GM19372 (cell line): ENCODE results near the gene SNCG.

Experiments
- ATAC-seq: cut with Tn5 transposase; IDR thresholded peaks from one replicate; pipeline ENCODE4 v1.9.1; 2021; ENCODE audit warnings: mild to moderate bottlenecking, low read depth, moderate library complexity; ENCODE audit not compliant: unreplicated experiment

The SNCG gene

DNA sequence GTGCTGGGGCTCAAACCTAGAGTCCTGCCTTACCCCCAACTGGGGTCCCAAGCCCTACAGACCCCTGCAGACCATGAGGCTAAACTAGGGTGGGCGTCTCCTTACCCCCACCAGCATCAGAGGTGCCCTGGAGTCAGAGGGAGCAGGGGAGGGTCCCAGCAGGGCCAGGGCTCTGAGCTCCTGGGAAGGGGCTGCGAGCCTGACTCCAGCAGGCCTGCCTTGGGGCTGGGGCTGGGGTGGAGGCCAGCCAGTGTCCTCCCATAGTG, 1.3 kb downstream of the SNCG start:
- ATAC-seq: no peak

DNA sequence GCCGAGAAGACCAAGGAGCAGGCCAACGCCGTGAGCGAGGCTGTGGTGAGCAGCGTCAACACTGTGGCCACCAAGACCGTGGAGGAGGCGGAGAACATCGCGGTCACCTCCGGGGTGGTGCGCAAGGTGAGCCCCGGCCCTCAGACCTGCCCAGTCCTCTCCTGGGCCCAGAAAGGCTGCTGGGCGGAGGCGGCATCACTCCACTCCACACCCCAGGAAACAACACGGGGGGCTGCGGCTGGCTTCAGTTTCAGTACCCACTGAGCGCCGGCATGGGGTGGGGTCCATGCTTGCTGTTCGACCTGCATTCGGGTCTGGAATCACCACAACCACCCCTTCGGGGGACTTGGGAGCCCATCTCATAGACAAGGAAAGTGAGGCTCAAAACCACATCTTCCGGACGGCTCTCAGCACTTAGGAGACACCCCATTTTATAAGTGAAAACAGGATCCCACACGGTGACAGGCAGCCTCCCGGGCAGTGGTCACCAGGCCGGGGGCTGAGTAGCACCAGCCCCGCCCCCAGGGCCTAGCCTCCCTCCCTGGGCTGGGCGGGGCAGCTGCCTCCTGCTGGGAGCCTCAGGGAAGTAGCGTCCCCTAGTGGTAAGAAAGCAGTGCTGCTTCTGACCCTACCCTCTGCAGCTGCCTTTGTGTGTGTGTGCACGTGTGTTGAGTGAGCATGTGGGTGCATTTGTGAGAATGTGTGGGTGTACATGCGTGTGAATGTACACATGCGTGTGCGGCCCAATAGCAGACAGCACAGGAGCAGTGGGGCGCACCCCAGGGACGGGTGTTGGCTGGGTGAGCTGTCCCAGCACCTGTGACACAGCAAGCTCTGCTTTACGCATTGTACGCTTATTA, 1.8 kb downstream of the SNCG start:
- ATAC-seq: peak; percentile 70

DNA sequence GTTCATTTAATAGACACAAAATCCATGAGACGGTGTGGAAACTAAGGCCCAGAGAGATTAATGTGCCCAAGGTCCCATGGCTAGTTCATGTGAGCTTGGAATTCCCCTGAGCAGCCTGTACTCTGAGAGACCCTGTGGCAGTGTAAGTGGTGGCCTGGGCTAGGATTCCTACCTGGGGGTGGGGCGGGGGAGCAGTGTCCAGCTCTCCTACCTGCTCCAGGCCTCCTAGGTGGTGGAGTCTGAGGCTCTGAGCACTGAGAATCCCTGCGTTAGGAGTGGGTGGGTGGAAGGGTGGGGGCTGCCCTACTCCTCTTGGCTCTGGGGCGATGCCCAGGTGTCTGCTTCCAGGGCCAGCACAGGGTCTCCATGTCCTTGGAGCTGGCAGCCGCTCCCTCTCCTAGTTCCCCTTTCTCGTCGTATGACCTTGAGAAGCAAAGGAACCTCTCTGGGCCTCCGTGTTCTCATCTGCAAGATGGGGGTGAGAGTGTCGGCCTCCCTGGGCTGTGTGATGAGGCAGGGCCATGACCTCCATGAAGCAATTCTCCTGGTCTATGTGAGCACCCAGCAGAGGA, 2.5 kb downstream of the SNCG start:
- no peak for ATAC-seq

DNA sequence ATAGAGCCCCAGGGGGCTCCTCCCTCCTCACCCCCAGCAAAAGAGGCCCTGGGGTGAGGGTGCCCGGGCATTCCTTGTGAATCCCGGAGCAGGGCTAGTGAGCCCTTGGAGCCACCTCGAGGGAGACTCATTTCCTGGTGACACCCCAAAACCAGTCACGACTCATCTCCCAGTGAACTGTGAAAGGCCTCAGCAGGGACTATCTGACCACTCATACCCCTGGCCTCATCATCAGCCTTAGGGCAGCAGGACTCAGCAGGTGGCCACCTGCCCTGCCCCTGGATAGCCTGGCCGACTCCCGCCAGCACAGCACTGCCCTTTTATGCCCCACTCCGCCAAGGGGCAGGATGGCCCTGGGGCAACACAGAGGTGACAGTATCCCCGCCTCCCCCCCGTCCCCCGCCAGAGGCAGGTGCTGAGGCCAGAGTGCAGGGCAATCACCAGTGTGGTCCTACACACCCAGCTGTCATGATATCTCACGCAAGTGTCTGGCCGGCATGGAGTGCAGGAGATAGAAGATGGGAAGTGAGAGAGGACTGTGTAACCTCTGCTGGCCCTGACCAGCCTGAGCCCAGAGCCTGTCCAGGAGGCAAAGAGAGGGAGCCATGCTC, 3.2 kb downstream of the SNCG start:
- no peak for ATAC-seq

DNA sequence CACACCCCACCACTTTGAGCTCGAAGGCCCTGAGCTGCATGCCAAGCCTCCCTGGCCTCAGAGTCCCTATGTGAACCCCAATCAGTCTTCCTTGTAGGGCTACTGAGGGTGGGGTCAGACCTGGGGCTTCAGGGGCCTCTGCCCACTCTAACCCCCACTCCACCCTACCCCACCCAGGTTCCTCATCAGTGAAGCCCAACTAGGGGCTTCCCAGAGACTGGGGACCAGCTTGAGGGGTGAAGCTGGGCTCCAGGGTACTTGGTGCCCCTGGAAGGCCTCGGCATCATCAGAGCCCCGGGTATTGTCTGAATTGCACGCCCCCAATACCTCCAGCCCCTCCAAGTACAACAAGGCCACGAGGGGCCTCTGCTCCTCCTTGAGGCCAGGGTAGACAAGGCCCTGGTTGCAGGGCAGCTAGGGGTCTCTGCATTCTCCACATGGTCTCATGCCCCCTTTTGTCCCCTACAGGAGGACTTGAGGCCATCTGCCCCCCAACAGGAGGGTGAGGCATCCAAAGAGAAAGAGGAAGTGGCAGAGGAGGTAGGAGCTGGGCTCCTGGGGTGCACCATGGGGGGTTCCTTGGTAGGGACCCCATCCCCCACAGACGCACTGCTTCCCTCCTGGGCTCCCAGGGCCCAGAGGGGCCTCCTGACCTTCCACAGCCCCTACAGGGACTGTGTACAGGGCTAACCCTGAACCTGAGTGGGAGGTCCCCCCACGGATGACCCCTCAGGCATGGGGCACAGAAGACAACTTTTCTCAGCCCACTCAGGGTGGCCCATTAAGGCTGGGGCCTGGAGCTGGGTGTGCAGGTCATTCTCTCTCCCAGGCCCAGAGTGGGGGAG, 4.0 kb downstream of the SNCG start:
- ATAC-seq: no peak

DNA sequence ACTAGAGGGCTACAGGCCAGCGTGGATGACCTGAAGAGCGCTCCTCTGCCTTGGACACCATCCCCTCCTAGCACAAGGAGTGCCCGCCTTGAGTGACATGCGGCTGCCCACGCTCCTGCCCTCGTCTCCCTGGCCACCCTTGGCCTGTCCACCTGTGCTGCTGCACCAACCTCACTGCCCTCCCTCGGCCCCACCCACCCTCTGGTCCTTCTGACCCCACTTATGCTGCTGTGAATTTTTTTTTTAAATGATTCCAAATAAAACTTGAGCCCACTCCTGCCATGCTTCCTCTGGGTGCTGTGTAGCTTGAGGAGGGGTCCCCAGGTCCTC, 4.5 kb downstream of the SNCG start:
- ATAC-seq: no peak

DNA sequence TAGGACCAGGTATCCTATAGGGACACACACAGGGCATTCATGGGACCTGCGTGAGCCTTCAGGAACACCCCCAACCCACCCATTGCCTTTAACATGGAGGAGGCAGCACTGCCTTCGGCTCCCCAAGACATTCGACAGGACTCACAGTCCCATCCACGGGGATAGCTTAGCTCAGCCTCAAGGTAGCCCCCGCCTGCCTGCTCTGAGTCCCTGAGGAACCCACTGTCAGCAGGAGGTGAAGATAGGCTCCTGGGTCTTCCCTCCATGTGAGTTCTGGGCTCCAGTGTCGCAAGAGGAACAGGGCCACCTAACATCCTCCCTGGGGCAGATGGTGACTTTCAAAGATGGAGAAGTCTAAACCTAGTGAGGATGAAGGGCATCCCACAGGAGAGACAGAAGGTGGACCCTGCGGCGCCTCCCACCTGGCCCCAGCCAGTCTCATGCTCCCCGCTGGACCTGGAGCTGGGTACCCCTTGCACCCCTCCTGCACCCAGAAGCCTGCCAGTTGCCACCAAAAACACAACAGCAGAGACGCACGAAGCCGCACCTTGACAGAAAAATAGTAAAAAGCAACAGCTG, 5.0 kb downstream of the SNCG start:
- no peak for ATAC-seq

DNA sequence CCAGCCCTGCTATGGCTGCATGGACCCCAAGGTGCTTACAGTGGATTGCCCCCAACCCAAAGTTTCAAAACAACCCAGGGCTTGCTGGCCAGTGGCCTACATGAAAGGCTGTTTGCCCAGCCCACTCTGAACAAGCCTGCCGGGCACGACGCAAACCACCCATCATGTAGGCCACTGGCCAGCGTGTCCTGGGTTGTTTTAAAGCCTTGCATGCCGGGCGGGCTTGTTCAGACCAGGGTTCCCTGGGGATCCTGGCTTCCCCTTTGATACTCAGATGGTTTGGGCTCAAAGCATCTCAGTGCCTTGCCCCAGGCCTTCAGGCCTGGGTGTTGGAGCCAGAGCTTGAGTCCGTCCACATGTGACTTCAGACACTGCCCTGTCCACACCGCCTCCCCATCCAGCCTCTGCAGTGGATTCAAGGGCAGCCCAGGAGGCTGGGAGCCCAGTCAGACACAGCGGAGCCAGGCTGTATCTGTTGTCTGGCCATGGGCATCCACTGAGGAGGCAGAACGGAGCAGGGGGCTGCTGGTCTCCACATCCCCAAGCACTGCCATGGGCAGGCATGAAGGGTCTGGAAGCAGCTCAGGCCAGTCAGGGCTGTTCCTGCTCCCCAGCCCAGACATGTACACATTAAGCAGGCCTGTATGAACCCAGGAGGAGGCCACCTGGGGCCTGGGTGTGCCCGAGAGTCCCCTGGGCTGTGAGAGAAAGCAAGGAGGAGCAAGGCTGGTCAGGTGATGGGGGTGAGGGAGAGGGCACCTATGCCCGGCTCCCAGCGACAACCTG, 5.9 kb downstream of the SNCG start:
- ATAC-seq: no peak

DNA sequence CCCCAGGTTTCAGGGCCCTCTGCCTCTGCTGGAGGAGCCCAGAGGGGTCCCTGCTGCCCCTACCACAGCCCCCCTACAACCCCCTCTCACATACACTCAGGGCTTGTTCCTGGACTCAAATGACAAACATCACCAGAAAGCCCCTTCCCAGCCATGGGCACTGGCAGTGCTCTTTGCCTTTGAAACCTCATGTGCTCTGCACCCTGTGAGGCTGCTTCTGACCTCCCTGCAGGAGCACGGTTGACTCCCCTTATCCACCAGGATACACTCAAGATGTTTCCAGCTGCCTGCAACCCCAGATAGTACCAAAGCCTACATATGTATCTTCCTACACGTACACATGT, 6.4 kb downstream of the SNCG start:
- ATAC-seq: no peak

DNA sequence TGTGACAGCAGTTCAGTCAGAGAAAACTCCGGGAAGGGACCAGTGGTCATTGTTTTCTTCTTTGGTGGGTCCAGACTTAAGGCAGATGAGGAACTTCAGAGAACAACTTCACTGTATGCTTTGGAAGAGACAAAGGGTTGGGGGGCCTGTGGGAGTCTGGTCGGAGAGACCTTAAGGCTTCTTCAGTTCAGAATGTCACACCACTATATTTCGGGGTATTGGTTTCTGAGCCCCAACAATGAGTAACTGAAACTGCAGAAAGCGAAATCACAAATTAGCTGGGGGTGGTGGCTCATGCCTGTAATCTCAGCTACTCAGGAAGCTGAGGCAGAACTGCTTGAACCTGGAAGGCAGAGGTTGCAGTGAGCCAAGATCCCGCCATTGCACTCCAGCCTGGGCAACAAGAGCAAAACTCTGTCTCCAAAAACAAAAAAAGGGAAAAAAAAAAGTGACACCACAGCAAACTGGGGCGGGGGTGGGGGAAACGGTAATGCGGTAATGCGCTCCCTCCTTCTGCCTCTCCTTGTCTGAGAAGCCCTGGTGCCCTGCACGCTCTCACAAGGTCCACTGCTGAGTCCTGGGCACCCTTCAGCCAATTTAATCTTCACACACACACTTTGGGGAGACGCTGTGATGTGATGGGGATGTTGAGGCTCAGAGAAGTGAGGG, 7.7 kb downstream of the SNCG start:
- ATAC-seq: no peak

DNA sequence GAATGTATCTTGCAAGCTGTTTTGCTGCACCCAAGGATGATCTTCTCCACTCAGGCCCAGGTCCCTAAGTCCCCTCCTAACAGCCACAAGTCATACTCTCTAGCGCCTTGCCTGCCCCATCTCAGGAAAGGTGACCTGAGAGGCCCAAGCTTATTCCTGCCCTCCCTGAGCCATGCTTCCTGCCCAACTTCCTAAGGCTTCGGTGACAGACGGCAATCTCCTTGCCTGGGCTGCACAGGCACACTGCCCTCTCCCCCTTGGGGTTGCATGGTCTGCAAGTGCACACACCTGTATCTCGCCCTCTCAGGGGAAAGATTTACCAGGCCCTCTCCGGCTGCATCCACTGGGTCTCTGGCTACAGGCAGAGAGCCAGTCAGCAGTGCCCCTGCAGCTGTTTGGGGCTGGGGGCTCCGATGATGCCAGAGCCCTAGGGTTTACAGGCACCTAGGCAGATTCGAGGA, 9.1 kb downstream of the SNCG start:
- no peak for ATAC-seq

DNA sequence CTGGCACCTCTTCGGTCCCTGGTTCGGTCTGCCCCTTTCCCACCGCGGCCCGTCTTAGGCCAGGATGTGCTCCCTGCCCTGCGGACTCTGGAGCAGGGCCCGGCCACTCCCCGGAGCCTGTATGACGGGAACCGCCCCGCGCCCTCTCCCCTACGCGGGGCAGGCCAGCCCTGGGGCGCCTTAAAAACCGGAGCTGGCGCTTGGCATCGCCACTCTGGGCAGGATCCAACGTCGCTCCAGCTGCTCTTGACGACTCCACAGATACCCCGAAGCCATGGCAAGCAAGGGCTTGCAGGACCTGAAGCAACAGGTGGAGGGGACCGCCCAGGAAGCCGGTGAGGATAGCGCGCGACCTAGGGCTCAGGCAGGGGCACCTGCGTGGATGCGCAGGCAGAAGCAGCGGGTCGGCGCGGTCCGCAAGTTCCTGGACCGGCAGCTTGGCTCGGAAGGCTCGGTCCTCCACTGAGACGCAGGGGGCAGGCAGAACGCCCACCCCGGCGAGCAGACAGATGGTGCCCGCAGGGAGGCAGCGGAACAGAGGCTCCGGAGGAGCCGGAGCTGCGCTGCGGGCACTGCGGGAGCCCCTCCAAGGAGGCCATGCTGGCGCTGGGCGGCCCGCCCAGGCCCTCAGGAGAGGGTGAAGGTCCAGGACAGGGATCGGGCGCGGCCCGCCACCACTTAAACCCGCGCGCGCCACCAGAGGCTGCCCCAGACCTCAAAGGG, 10.0 kb downstream of the SNCG start, which contains the start of gene ADIRF:
Gene ADIRF, plus strand, starts transcription at position 212 of the 723 bp plus-strand sequence. Its CDS starts 63 bp downstream, at position 275.
- ATAC-seq: no peak

DNA sequence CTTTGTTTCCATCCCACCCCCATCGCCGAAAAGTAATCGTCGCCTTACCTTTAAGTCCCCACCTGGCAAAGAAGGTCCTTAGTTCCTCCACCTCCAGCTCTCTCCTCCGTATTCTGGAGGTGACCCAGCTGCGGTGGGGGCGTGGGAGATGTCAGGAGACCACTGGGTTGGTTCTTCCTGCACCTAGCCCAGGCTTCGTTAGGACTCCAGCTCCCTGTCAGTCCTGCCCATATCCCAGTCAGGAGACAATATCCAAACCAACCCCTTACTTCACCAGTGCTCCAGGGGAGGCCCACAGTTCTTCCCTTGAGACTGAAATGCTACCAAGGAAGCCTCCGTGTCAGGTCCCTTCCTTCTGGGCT, 10.6 kb downstream of the SNCG start:
- no peak for ATAC-seq

DNA sequence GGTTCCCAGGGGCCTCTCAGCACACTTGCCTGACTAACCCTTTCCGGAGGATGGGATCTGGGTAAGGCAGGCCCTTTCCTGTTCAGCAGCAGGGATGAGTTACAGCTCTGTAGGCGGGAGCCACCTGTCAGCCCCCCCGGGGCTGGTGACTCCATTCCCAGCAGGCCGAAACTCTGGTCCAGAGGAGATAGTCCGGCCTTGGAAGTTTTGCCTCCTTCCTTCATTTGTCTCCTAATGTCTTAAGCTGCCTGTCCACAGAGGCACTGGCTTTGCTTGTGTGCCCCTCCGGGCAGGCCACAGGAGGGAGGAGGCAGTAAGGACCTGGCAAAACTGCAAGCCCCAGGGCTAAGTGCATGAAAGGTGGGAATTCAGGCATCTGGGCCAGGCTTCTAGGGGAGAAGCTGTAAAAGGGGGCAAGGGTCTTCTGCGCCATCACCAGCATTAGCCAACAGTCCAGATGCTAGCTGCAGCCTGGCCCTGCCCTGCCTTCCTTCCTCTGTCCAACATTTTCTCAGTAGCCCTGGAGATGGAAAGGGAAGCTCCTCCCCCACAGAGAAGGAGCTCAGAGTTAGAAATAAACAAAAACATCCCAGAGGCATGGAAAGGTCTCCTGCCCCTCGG, 11.1 kb downstream of the SNCG start:
- ATAC-seq: no peak

DNA sequence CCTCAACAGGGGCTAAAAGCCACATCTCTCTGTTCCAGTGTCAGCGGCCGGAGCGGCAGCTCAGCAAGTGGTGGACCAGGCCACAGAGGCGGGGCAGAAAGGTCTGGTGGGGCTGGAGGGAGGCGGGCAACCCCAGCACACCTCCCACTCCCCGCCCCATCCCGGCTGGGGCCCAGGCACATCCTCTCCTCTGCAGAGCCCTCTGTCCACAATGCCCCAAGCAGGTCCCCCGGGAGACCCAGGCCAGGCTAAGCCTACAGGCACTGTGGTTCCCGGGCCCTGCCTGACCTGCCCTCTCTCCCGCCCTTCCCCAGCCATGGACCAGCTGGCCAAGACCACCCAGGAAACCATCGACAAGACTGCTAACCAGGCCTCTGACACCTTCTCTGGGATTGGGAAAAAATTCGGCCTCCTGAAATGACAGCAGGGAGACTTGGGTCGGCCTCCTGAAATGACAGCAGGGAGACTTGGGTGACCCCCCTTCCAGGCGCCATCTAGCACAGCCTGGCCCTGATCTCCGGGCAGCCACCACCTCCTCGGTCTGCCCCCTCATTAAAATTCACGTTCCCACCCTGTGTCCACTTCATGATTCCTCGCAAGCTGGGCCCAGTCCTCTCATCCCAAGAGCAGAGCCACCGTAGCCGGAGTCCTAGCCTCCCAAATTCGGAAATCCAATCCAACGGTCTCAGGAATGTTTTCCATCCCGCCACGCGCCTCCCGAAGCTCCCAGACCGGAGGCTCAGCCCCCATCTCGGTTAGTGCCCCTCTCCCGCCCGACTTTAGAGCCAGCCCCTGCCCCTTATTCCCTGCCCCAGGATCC, 12.0 kb downstream of the SNCG start:
- ATAC-seq: no peak

DNA sequence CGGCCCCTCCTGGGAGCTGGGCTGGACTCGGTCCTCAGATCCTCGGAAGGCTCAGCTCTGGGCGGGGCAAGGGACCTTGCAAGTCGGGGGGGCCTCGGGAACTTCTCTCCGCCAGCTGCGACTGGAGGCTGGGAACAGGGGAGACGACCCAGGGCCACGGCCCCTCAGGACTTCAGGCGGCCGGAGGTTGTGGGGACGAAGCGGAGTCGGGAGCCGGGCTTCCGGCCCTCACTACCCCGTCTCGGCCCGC, 12.5 kb downstream of the SNCG start:
- ATAC-seq: no peak

DNA sequence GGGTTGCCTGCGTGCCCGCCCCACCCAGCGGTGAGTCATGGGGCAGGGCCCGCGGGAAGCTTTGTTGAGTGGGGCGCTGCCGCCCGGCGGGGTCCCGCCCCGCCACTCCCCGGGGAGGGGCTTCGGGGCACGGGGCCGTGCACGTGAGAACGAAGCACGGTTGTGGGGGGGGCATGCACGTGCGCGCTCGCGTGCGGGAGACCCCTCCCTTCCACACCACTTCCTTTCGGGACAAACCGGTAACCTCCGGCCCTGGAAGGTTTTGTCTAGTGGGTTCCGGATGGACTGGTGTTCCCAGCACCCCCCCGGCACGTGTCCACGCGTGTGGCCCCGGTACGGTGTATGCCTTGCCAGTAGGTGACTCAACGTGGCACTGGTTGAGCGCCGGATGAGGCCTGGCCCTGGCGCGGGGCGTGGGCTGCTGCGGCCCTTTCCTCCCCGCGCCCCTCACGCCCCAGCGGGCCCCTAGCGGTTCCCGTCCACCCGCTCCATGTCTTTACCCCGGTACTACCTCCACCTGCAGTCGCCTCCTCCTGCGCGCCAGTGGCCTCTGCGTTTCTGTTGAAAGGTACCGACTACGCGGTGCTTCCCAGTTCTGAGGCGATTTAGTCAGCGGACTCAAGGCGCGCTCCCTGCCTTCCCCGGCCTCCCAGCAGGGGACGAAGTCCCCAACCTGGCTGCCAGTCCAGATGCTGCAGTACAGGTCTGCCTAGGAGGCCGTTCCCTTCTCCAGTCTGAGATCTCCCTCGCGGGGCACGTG, 13.0 kb downstream of the SNCG start:
- ATAC-seq: peak; percentile 67
